Spleen (tissue), 7 donors: ENCODE measurements around the gene DPM2.
A peak's percentile ranks its signal among the peaks of the same experiment; 100 is the strongest.

Experiments
- CTCF ChIP-seq, 11 experiments: fragments of 200-600 bp in 7 of 11; fragments of 450-650 bp in 4 of 11; sonication (generic) in 4 of 11; IDR thresholded peaks in 8 of 11; conservative IDR thresholded peaks in 3 of 11; 1 replicate in 7 of 11; 2 replicates in 4 of 11; pipeline versions ENCODE4 v1.4.0 to v1.8.0; 2016 to 2021; ENCODE audit warnings: antibody characterized with exemption in 11 of 11, inconsistent platforms in 4 of 11, mild to moderate bottlenecking in 1 of 11
- POLR2A ChIP-seq, 3 donors: fragments of 450-650 bp; IDR thresholded peaks; one replicate each; pipeline ENCODE4 v1.5.1; 2017; ENCODE audit warnings: antibody characterized with exemption in 3 of 3, mild to moderate bottlenecking in 1 of 3
- POLR2AphosphoS5 ChIP-seq, 3 donors: sonication (generic); formaldehyde crosslinking; IDR thresholded peaks; one replicate each; pipeline ENCODE4 v1.5.1; 2017; ENCODE audit warnings: antibody characterized with exemption in 3 of 3
- donor health status: DM: no; HTN: no; CAD: no; lungs with moderate emphysema.
- donor health status: DM: no; HTN: no; CAD: no.
- donor health status: DM: no; HTN: no; CAD: no.

GRCh38 chr9:127942216-127943010 lies 4.8 kb upstream of the DPM2 start:
- TF ChIP-seq CTCF (IDR thresholded peaks at IDR 0.05 in 8 of 11, conservative IDR thresholded peaks at IDR 0.05 in 3 of 11) (peak; percentile 69 to 95 (median 86)), POLR2A (IDR thresholded peaks at IDR 0.05) (no peak), POLR2AphosphoS5 (IDR thresholded peaks at IDR 0.05) (peak; percentile 54 to 71 (median 60))
